HUDEP-2 (cell line): ENCODE data around the gene NUDT4B.
"Not testable (repeated sequence)": the region's sequence is repeated elsewhere in the genome, so short reads cannot be mapped to it uniquely, and the experiment has no call there.

Experiments
- DNase-seq, 76 experiments: peaks; one replicate each; lab custom pipeline; 2025; ENCODE audit not compliant: unreplicated experiment in 76 of 76; lab: John Stamatoyannopoulos, UW

Gene NUDT4B

GRCh38 chr1:148793762-148794332 lies 45.3 kb downstream of the NUDT4B start:
- not testable (repeated sequence) for DNase-seq
